Gastroesophageal sphincter (tissue), 4 donors: ENCODE measurements around the gene NSRP1. TPM values are rescaled to one million over a fixed set of nuclear protein-coding genes. Genes with fewer than 3 reads are reported as not detected.

Source experiments
- ATAC-seq: fragments of 150-250 bp; one replicate; pipeline ENCODE4 v1.9.1; 2016; ENCODE audit warnings: mild to moderate bottlenecking, moderate library complexity
- H3K27ac ChIP-seq, 4 donors: fragments of 200-600 bp; sonication (generic) in 3 of 4; 1 replicate in 3 of 4; 2 replicates in 1 of 4; pipeline ENCODE4 v1.5.1; 2016 to 2019
- H3K27me3 ChIP-seq: fragments of 200-600 bp; sonication (generic); one replicate; pipeline ENCODE4 v1.5.1; 2019
- H3K36me3 ChIP-seq, 2 donors: fragments of 200-600 bp; sonication (generic); one replicate each; pipeline ENCODE4 v1.5.1; 2019; ENCODE audit warnings: control low read depth in 1 of 2
- H3K4me1 ChIP-seq, 3 donors: fragments of 200-600 bp; sonication (generic); 1 replicate in 2 of 3; 2 replicates in 1 of 3; pipeline ENCODE4 v1.5.1; 2016 to 2019; ENCODE audit warnings: control low read depth in 2 of 3
- H3K4me3 ChIP-seq, 2 donors: fragments of 200-600 bp; sonication (generic); one replicate each; pipeline ENCODE4 v1.5.1; 2019; ENCODE audit warnings: mild to moderate bottlenecking in 1 of 2, moderate library complexity in 1 of 2
- H3K9me3 ChIP-seq, 3 donors: fragments of 200-600 bp; sonication (generic); one replicate each; pipeline ENCODE4 v1.5.1; 2017 to 2019; ENCODE audit warnings: control low read depth in 2 of 3
- CTCF ChIP-seq, 4 experiments: fragments of 200-600 bp in 2 of 4; fragments of 450-650 bp in 2 of 4; sonication (generic) in 1 of 4; IDR thresholded peaks; one replicate each; pipeline ENCODE4 v1.5.1; 2017 to 2019; ENCODE audit warnings: antibody characterized with exemption in 4 of 4, mild to moderate bottlenecking in 2 of 4, moderate library complexity in 2 of 4
- EP300 ChIP-seq: sonication (generic); formaldehyde crosslinking; IDR thresholded peaks from one replicate; pipeline ENCODE4 v1.6.1; 2017; ENCODE audit warnings: antibody characterized with exemption, mild to moderate bottlenecking
- POLR2A ChIP-seq, 2 donors: fragments of 450-650 bp; IDR thresholded peaks; one replicate each; pipeline ENCODE4 v1.6.1; 2017; ENCODE audit warnings: antibody characterized with exemption in 2 of 2, mild to moderate bottlenecking in 2 of 2, moderate library complexity in 1 of 2
- POLR2AphosphoS5 ChIP-seq: sonication (generic); formaldehyde crosslinking; IDR thresholded peaks from one replicate; pipeline ENCODE4 v1.6.1; 2017; ENCODE audit warnings: antibody characterized with exemption
- WGBS, 2 donors: methylation state at CpG; one replicate each; pipeline ENCODE4 v1.1.5; 2018; ENCODE audit warnings: low coverage in 1 of 2; 5-methylcytosine and 5-hydroxymethylcytosine counted together
- total RNA-seq, 4 donors: library from RNA; depleted of rRNA; stranded (reverse); fragments of >200 nt; gene quantifications; one replicate each; pipeline ENCODE4 v1.1.0, GENCODE V29; 2016

NSRP1 gene
- total RNA-seq, 4 donors from 2014 or later, result 24.8 to 39.5 (median 28.4) TPM

DNA sequence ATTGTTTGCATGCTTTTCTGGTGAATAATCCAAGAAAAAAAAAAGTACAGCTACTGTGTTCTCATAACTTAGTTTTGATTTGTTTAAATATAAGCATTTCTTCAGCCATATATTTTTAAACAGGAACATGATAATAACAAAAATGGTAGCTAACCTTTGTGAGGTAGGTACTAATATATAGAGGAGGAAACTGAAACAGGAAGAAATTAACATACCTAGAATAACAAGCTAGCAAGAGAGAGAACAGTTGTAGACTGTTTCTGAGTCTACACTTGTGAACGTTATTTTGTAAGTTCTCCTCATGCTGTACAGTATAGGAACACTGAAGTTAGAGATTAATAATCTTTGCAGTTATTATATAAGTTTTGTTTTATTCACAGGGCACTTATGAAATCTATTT lies 49.3 kb downstream of the NSRP1 start:
- no peak for ATAC-seq
- Histone ChIP-seq H3K27ac (no peak overlapping the region), H3K36me3 (peaks cover 0 to 11% of the 10 kb centered on the region in 2 donors), H3K4me3 (no peak overlapping the region), H3K27me3 (no peaks in the 10 kb centered on the region), H3K9me3 (no peaks in the 10 kb centered on the region), H3K4me1 (peaks cover 5 to 25% (median 5%) of the 10 kb centered on the region in 3 donors)
- 54% methylated on average over 1 of the region's 1 CpG for WGBS, 2 donors
- no peak for TF ChIP-seq EP300
- no peak for TF ChIP-seq POLR2A (IDR thresholded peaks at IDR 0.05)
- TF ChIP-seq CTCF (IDR thresholded peaks at IDR 0.05), result no peak
- TF ChIP-seq POLR2AphosphoS5, result no peak

- TF ChIP-seq POLR2A (IDR thresholded peaks at IDR 0.05) (no peak), CTCF (IDR thresholded peaks at IDR 0.05) (no peak), POLR2AphosphoS5 (no peak), EP300 (no peak)
- H3K36me3 ChIP-seq, result peaks cover 0 to 29% of the 10 kb centered on the region in 2 donors
- ATAC-seq, result no peak
- no peak overlapping the region for H3K27ac ChIP-seq
- no peaks in the 10 kb centered on the region for H3K9me3 ChIP-seq
- H3K4me3 ChIP-seq, result no peak overlapping the region
- H3K4me1 ChIP-seq, result peaks cover 0 to 4% (median 0%) of the 10 kb centered on the region in 3 donors
- no peaks in the 10 kb centered on the region for H3K27me3 ChIP-seq
These were observed 53.9 kb downstream of the NSRP1 start for GRCh38 chr17:30170415-30170987.

- TF ChIP-seq EP300 (no peak), POLR2AphosphoS5 (no peak), CTCF (IDR thresholded peaks at IDR 0.05) (no peak), POLR2A (IDR thresholded peaks at IDR 0.05) (no peak)
- no peaks in the 10 kb centered on the region for H3K9me3 ChIP-seq
- H3K4me3 ChIP-seq, result no peak overlapping the region
- no peaks in the 10 kb centered on the region for H3K4me1 ChIP-seq
- 94 to 100% methylated on average over 1 of the region's 1 CpG for WGBS, 2 donors
- no peak for ATAC-seq
- H3K27ac ChIP-seq, result no peak overlapping the region
- H3K27me3 ChIP-seq, result no peaks in the 10 kb centered on the region
- peaks cover 0 to 34% of the 10 kb centered on the region in 2 donors for H3K36me3 ChIP-seq
These were observed 55.9 kb downstream of the NSRP1 start for GRCh38 chr17:30172560-30172959.

- Histone ChIP-seq H3K27ac (no peak overlapping the region), H3K27me3 (no peaks in the 10 kb centered on the region), H3K9me3 (no peaks in the 10 kb centered on the region), H3K4me3 (no peak overlapping the region), H3K36me3 (peaks cover 0 to 34% of the 10 kb centered on the region in 2 donors), H3K4me1 (no peaks in the 10 kb centered on the region)
- no peak for TF ChIP-seq EP300
- no peak for TF ChIP-seq CTCF (IDR thresholded peaks at IDR 0.05)
- TF ChIP-seq POLR2A (IDR thresholded peaks at IDR 0.05), result no peak
- 38 to 73% methylated on average over 2 of the region's 2 CpGs for WGBS, 2 donors
- ATAC-seq, result no peak
These were observed 57.0 kb downstream of the NSRP1 start for GRCh38 chr17:30173649-30174048.

- ATAC-seq, result no peak
- no peaks in the 10 kb centered on the region for H3K9me3 ChIP-seq
- no peak overlapping the region for H3K4me3 ChIP-seq
- H3K4me1 ChIP-seq, result no peaks in the 10 kb centered on the region
- peaks cover 0 to 41% of the 10 kb centered on the region in 2 donors for H3K36me3 ChIP-seq
- H3K27ac ChIP-seq, result no peak overlapping the region
- 80 to 91% methylated on average over 1 of the region's 1 CpG for WGBS, 2 donors
- TF ChIP-seq CTCF (IDR thresholded peaks at IDR 0.05) (no peak), POLR2A (IDR thresholded peaks at IDR 0.05) (no peak), POLR2AphosphoS5 (no peak), EP300 (no peak)
- no peaks in the 10 kb centered on the region for H3K27me3 ChIP-seq
These were observed 57.9 kb downstream of the NSRP1 start for GRCh38 chr17:30174556-30174955.
